ENCODE data around the gene RGS18.
"Not testable (repeated sequence)": the region's sequence is repeated elsewhere in the genome, so short reads cannot be mapped to it uniquely, and the experiment has no call there.

RGS18 gene

GRCh38 chr1:192224396-192224795, 66.1 kb downstream of the RGS18 start:
- no peaks in the 10 kb centered on the region for H3K9me3 ChIP-seq (ENCODE audit: control insufficient read depth, insufficient read depth, low read depth, low read length)
- no peaks in the 10 kb centered on the region for H3K36me3 ChIP-seq (ENCODE audit: control insufficient read depth, insufficient read depth, low read length)
- peaks cover 3% of the 10 kb centered on the region; the same call in 1 of the 2 replicates for H3K4me1 ChIP-seq (ENCODE audit: control insufficient read depth, insufficient read depth, low read length)
- H3K27ac ChIP-seq (ENCODE audit: low read depth, low read length), result no peak overlapping the region
- no peaks in the 10 kb centered on the region for H3K27me3 ChIP-seq (ENCODE audit: control insufficient read depth, insufficient read depth, low read length)
- H3K4me3 ChIP-seq (ENCODE audit: low read depth, low read length), result no peak overlapping the region
- H3K9ac ChIP-seq (ENCODE audit: low read length), result no peak overlapping the region

DNA sequence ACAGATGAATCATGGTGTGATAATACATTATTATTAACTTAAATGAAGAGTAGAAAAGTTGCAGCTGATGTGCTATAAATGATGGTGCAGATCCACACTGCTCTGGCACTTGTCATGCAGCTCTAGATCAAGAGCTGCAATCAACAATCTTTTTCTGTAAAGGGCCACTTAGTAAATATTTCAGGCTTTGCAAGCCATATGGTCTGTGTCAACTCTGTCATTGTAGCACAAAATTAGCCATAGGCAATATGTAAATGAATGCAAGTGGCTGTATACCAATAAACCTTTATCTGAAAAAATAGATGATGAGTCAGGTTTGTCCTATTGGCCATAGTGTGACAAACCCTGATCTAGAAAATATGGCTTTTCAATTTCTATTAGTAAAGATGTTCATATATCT, 66.6 kb downstream of the RGS18 start:
- Histone ChIP-seq H3K27ac (ENCODE audit: low read depth, low read length) (no peak overlapping the region), H3K4me3 (ENCODE audit: low read depth, low read length) (no peak overlapping the region), H3K27me3 (ENCODE audit: control insufficient read depth, insufficient read depth, low read length) (no peaks in the 10 kb centered on the region), H3K36me3 (ENCODE audit: control insufficient read depth, insufficient read depth, low read length) (no peaks in the 10 kb centered on the region), H3K9me3 (ENCODE audit: control insufficient read depth, insufficient read depth, low read depth, low read length) (no peaks in the 10 kb centered on the region), H3K9ac (ENCODE audit: low read length) (no peak overlapping the region), H3K4me1 (ENCODE audit: control insufficient read depth, insufficient read depth, low read length) (peaks cover 3% of the 10 kb centered on the region; the same call in 1 of the 2 replicates)

GRCh38 chr1:192225266-192225665, 67.0 kb downstream of the RGS18 start:
- no peaks in the 10 kb centered on the region for H3K27me3 ChIP-seq (ENCODE audit: control insufficient read depth, insufficient read depth, low read length)
- H3K27ac ChIP-seq (ENCODE audit: low read depth, low read length), result no peak overlapping the region
- H3K4me1 ChIP-seq (ENCODE audit: control insufficient read depth, insufficient read depth, low read length), result peaks cover 3% of the 10 kb centered on the region; the same call in 1 of the 2 replicates
- H3K9ac ChIP-seq (ENCODE audit: low read length), result no peak overlapping the region
- no peak overlapping the region for H3K4me3 ChIP-seq (ENCODE audit: low read depth, low read length)
- no peaks in the 10 kb centered on the region for H3K36me3 ChIP-seq (ENCODE audit: control insufficient read depth, insufficient read depth, low read length)
- no peaks in the 10 kb centered on the region for H3K9me3 ChIP-seq (ENCODE audit: control insufficient read depth, insufficient read depth, low read depth, low read length)

DNA sequence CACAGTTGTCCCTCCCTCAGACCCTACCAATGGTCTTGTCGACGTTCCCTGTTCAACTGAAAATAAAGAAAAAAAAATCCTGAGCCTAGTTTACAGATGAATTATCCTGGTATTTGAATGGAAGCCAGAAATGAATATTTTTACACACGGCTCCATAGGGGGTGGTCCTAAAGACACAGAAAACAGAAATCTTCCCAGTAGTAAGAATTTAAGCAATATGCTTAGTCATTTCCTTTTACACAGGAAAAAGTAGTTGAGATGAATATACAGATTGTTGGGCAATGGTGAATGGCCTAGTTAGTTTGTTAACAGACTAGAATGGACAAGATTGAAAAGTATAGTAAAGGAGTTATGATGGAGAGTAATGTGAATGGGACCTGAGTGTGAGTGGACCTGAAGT, 67.4 kb downstream of the RGS18 start:
- Histone ChIP-seq H3K4me1 (ENCODE audit: control insufficient read depth, insufficient read depth, low read length) (peaks cover 3% of the 10 kb centered on the region; the same call in 1 of the 2 replicates), H3K4me3 (ENCODE audit: low read depth, low read length) (no peak overlapping the region), H3K9me3 (ENCODE audit: control insufficient read depth, insufficient read depth, low read depth, low read length) (no peaks in the 10 kb centered on the region), H3K27me3 (ENCODE audit: control insufficient read depth, insufficient read depth, low read length) (no peaks in the 10 kb centered on the region), H3K9ac (ENCODE audit: low read length) (no peak overlapping the region), H3K36me3 (ENCODE audit: control insufficient read depth, insufficient read depth, low read length) (no peaks in the 10 kb centered on the region), H3K27ac (ENCODE audit: low read depth, low read length) (peak overlapping the region; percentile 23; the same call in 1 of the 2 replicates)

DNA sequence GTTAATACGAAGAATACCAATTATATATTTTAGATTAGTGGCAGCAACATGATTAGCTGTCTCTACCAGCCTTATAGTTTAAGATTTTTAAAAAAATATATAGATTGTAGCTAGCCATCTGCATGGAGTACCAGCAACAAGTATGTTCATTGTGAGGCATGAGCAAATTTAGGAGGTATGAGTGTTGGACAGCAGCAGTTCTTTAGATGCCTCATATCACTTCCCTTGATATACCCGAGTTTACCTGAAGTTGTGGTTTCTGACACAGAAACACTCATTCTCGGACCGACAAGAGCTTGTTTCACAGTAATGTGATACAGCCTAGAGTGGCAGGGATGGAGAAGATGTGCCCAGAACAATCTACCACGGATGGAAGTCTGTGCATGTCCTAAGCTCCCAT, 69.1 kb downstream of the RGS18 start:
- Histone ChIP-seq H3K27me3 (ENCODE audit: control insufficient read depth, insufficient read depth, low read length) (no peaks in the 10 kb centered on the region), H3K4me1 (ENCODE audit: control insufficient read depth, insufficient read depth, low read length) (peaks cover 3% of the 10 kb centered on the region; the same call in 1 of the 2 replicates), H3K9ac (ENCODE audit: low read length) (no peak overlapping the region), H3K4me3 (ENCODE audit: low read depth, low read length) (no peak overlapping the region), H3K27ac (ENCODE audit: low read depth, low read length) (no peak overlapping the region), H3K36me3 (ENCODE audit: control insufficient read depth, insufficient read depth, low read length) (no peaks in the 10 kb centered on the region), H3K9me3 (ENCODE audit: control insufficient read depth, insufficient read depth, low read depth, low read length) (no peaks in the 10 kb centered on the region)

DNA sequence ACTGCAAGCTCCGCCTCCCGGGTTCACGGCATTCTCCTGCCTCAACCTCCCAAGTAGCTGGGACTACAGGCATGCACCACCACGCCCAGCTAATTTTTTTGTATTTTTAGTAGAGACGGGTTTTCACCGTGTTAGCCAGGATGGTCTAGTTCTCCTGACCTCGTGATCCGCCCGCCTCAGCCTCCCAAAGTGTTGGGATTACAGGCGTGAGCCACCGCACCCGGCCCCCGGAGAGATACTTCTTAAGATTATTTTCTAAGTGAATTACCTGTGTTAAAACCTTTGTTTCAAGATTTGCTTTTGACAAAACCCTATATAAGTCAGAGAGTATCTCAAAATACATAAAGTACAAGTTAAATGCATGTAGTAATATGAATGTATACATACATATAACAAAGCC, 69.7 kb downstream of the RGS18 start:
- H3K9ac ChIP-seq (ENCODE audit: low read length); H3K4me3 ChIP-seq (ENCODE audit: low read depth, low read length); H3K27me3 ChIP-seq (ENCODE audit: control insufficient read depth, insufficient read depth, low read length); H3K4me1 ChIP-seq (ENCODE audit: control insufficient read depth, insufficient read depth, low read length); H3K9me3 ChIP-seq (ENCODE audit: control insufficient read depth, insufficient read depth, low read depth, low read length); H3K36me3 ChIP-seq (ENCODE audit: control insufficient read depth, insufficient read depth, low read length); H3K27ac ChIP-seq (ENCODE audit: low read depth, low read length): not testable (repeated sequence)

GRCh38 chr1:192232817-192233417, 74.7 kb downstream of the RGS18 start:
- Histone ChIP-seq H3K36me3 (ENCODE audit: control insufficient read depth, insufficient read depth, low read length) (no peaks in the 10 kb centered on the region), H3K4me1 (ENCODE audit: control insufficient read depth, insufficient read depth, low read length) (no peaks in the 10 kb centered on the region), H3K9ac (ENCODE audit: low read length) (no peak overlapping the region), H3K27me3 (ENCODE audit: control insufficient read depth, insufficient read depth, low read length) (no peaks in the 10 kb centered on the region), H3K27ac (ENCODE audit: low read depth, low read length) (no peak overlapping the region), H3K9me3 (ENCODE audit: control insufficient read depth, insufficient read depth, low read depth, low read length) (no peaks in the 10 kb centered on the region), H3K4me3 (ENCODE audit: low read depth, low read length) (no peak overlapping the region)

DNA sequence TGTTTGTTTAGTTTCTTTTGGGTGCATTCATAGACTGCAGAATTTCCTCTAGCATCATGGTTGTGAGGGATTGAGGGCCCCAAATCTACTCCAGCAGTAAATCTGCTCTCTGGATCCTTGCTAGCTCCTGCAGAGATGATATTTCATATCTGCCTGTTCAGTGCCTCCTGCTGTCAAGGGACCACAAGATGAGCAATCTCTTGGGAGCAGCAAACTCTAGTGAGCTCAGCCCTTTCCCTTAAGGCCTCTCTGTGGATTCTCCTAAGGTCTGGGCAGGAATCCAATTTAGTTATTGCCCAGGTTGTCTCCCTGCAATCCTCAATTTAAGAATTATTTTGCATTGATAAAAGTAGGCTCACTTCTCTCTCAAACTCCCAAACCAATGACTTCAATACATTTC, 76.9 kb downstream of the RGS18 start:
- Histone ChIP-seq H3K4me3 (ENCODE audit: low read depth, low read length) (no peak overlapping the region), H3K4me1 (ENCODE audit: control insufficient read depth, insufficient read depth, low read length) (no peaks in the 10 kb centered on the region), H3K27ac (ENCODE audit: low read depth, low read length) (no peak overlapping the region), H3K36me3 (ENCODE audit: control insufficient read depth, insufficient read depth, low read length) (no peaks in the 10 kb centered on the region), H3K9ac (ENCODE audit: low read length) (no peak overlapping the region), H3K9me3 (ENCODE audit: control insufficient read depth, insufficient read depth, low read depth, low read length) (no peaks in the 10 kb centered on the region), H3K27me3 (ENCODE audit: control insufficient read depth, insufficient read depth, low read length) (no peaks in the 10 kb centered on the region)
